K562 (cell line): ENCODE measurements around the gene HIP1R. TPM values are rescaled to one million over a fixed set of nuclear protein-coding genes. Genes with fewer than 3 reads are reported as not detected.

Experiments used
- TEAD2 ChIP-seq: fragments of 450-650 bp; IDR thresholded peaks from 2 replicates; pipeline ENCODE4 v1.6.1; 2016; ENCODE audit warnings: missing genetic modification characterization, control low read depth, missing compliant biosample characterization
- ZNF764 ChIP-seq: fragments of 250-450 bp; sonication (Bioruptor Pico); IDR thresholded peaks from 2 replicates; pipeline ENCODE4 v1.4.0; 2020; ENCODE audit warnings: low read depth, mild to moderate bottlenecking, moderate library complexity
- polyA plus RNA-seq, 8 experiments: library from polyadenylated mRNA; depleted of rRNA in 4 of 8; stranded (reverse) in 5 of 8; unstranded in 3 of 8; fragments of >200 nt; fragmentation: Nextera tagmentation in 2 of 8; fragmentation: Illumina TruSeq in 1 of 8; extraction: Ambion mirVana in 2 of 8; extraction: Trizol in 1 of 8; gene quantifications; 2 replicates each; pipeline versions ENCODE4 v1.2.1 to v1.2.3, GENCODE V29; 2011 to 2014; ENCODE audit warnings: inconsistent platforms in 1 of 8, missing spikeins in 1 of 8
- total RNA-seq, 7 experiments: library from RNA; depleted of rRNA in 6 of 7; stranded (reverse); fragments of >200 nt in 6 of 7; fragmentation: Illumina TruSeq in 2 of 7; extraction: Trizol in 2 of 7; gene quantifications; 2 replicates each; pipeline versions ENCODE4 v1.2.1 to v1.2.3, GENCODE V29; 2011 to 2021; ENCODE audit warnings: low replicate concordance in 1 of 7
- TF ChIP-seq, protein P1 (sequence below), 2 experiments: fragments of 450-650 bp in 1 of 2; sonication (generic) in 1 of 2; formaldehyde crosslinking in 1 of 2; IDR thresholded peaks; 2 replicates each; pipeline versions ENCODE4 v1.7.1 to v1.9.0; 2016 to 2022; ENCODE audit warnings: inconsistent platforms in 1 of 2, mild to moderate bottlenecking in 1 of 2, missing genetic modification reagents in 1 of 2
- TF ChIP-seq, protein P2 (sequence below), 2 experiments: fragments of 450-650 bp in 1 of 2; sonication (generic) in 1 of 2; formaldehyde crosslinking; conservative IDR thresholded peaks; 2 replicates each; pipeline versions ENCODE4 v1.4.0 to v1.8.1; 2020 to 2022; ENCODE audit warnings: mild to moderate bottlenecking in 1 of 2, missing genetic modification reagents in 1 of 2

HIP1R gene
- total and polyA plus RNA-seq, 9 of the 15 experiments (the other 6 are each of a cell fraction or from before 2014, with no cell fraction given) = 0.15 to 31.0 (median 14.2) TPM

GRCh38 chr12:122846622-122847515 is 11.6 kb downstream of the HIP1R start (continued):
- TF ChIP-seq, protein P1, sequence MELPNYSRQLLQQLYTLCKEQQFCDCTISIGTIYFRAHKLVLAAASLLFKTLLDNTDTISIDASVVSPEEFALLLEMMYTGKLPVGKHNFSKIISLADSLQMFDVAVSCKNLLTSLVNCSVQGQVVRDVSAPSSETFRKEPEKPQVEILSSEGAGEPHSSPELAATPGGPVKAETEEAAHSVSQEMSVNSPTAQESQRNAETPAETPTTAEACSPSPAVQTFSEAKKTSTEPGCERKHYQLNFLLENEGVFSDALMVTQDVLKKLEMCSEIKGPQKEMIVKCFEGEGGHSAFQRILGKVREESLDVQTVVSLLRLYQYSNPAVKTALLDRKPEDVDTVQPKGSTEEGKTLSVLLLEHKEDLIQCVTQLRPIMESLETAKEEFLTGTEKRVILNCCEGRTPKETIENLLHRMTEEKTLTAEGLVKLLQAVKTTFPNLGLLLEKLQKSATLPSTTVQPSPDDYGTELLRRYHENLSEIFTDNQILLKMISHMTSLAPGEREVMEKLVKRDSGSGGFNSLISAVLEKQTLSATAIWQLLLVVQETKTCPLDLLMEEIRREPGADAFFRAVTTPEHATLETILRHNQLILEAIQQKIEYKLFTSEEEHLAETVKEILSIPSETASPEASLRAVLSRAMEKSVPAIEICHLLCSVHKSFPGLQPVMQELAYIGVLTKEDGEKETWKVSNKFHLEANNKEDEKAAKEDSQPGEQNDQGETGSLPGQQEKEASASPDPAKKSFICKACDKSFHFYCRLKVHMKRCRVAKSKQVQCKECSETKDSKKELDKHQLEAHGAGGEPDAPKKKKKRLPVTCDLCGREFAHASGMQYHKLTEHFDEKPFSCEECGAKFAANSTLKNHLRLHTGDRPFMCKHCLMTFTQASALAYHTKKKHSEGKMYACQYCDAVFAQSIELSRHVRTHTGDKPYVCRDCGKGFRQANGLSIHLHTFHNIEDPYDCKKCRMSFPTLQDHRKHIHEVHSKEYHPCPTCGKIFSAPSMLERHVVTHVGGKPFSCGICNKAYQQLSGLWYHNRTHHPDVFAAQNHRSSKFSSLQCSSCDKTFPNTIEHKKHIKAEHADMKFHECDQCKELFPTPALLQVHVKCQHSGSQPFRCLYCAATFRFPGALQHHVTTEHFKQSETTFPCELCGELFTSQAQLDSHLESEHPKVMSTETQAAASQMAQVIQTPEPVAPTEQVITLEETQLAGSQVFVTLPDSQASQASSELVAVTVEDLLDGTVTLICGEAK (IDR thresholded peaks at IDR 0.05) = no peak
- TF ChIP-seq, protein P1 (CRISPR knock-in tag; IDR thresholded peaks at IDR 0.05) = no peak
- TF ChIP-seq TEAD2 (no peak), ZNF764 (CRISPR knock-in tag) (no peak)
- TF ChIP-seq, protein P2, sequence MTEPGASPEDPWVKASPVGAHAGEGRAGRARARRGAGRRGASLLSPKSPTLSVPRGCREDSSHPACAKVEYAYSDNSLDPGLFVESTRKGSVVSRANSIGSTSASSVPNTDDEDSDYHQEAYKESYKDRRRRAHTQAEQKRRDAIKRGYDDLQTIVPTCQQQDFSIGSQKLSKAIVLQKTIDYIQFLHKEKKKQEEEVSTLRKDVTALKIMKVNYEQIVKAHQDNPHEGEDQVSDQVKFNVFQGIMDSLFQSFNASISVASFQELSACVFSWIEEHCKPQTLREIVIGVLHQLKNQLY (CRISPR knock-in tag; conservative IDR thresholded peaks at IDR 0.05) = no peak
